Endothelial cell of umbilical vein (primary cell): ENCODE measurements around the gene DHRS1. TPM values are rescaled to one million over a fixed set of nuclear protein-coding genes. Genes with fewer than 3 reads are reported as not detected.
A peak's percentile ranks its signal among the peaks of the same experiment; 100 is the strongest.

Experiments used
- BruUV-seq: library from RNA; stranded (reverse); fragments of 400-500 nt; replicated peaks from 2 replicates; lab custom pipeline; 2021; lab: Mats Ljungman, UMichigan
- CTCF ChIA-PET: fragments of 300-600, 350-600 bp; sonication (Branson Sonifier 250); formaldehyde crosslinking; loops from one replicate; lab custom pipeline; 2021; ENCODE audit warnings: antibody characterized with exemption, inconsistent platforms; lab: Charles Lee
- POLR2A ChIA-PET: fragments of 300-600, 350-600 bp; sonication (Branson Sonifier 250); formaldehyde crosslinking; loops from one replicate; lab custom pipeline; 2021; ENCODE audit warnings: antibody characterized with exemption, inconsistent platforms; lab: Charles Lee
- DNase-seq: peaks from one replicate; pipeline ENCODE4 v3.0.0-alpha.2; 2011; ENCODE audit warnings: low read depth, low spot score
- FAIRE-seq: peaks from 2 replicates; lab custom pipeline; 2011; peaks lifted over from hg19 to GRCh38; lab: Jason Lieb, UNC
- H2AFZ ChIP-seq: 2 replicates; pipeline ENCODE4 v1.6.0; 2012; ENCODE audit warnings: low read depth, low read length, control low read depth, inconsistent platforms
- H3K27ac ChIP-seq: 2 replicates; pipeline ENCODE4 v1.5.1; 2011; ENCODE audit warnings: low read depth, mild to moderate bottlenecking, control low read depth, low read length, moderate library complexity; ENCODE audit not compliant: insufficient read depth
- H3K27me3 ChIP-seq, 2 experiments: 2 replicates each; pipeline versions ENCODE4 v1.6.0 to v1.6.1; 2011; ENCODE audit warnings: low read length in 2 of 2, mixed read lengths in 1 of 2; ENCODE audit not compliant: control insufficient read depth in 2 of 2, insufficient read depth in 2 of 2
- H3K36me3 ChIP-seq, 2 experiments: 2 replicates in 1 of 2; 3 replicates in 1 of 2; pipeline ENCODE4 v1.5.1; 2011; ENCODE audit warnings: low read length in 2 of 2, mild to moderate bottlenecking in 1 of 2, moderate library complexity in 1 of 2; ENCODE audit not compliant: control insufficient read depth in 2 of 2, insufficient read depth in 2 of 2; ENCODE audit errors: extremely low read depth in 1 of 2
- H3K4me1 ChIP-seq: 3 replicates; pipeline ENCODE4 v1.5.1; 2011; ENCODE audit warnings: mild to moderate bottlenecking, low read length; ENCODE audit not compliant: control insufficient read depth, insufficient read depth; ENCODE audit errors: extremely low read depth
- H3K4me2 ChIP-seq: 2 replicates; pipeline ENCODE4 v1.6.1; 2011; ENCODE audit warnings: low read length, control low read depth, mixed read lengths; ENCODE audit not compliant: insufficient read depth
- H3K4me3 ChIP-seq, 3 experiments: fragments of 200-600 bp in 1 of 3; sonication (generic), shearing (Covaris generic) in 1 of 3; replicated peaks in 1 of 3; 2 replicates each; pipeline ENCODE4 v1.5.1; 2011 to 2016; ENCODE audit warnings: control low read depth in 3 of 3, low read length in 3 of 3, mild to moderate bottlenecking in 2 of 3, inconsistent platforms in 1 of 3, low read depth in 1 of 3, moderate library complexity in 1 of 3; ENCODE audit not compliant: insufficient read depth in 1 of 3
- H3K79me2 ChIP-seq: 2 replicates; pipeline ENCODE4 v1.6.0; 2012; ENCODE audit warnings: low read length, inconsistent platforms; ENCODE audit not compliant: control insufficient read depth, insufficient read depth
- H3K9ac ChIP-seq: replicated peaks from 2 replicates; pipeline ENCODE3; 2011; ENCODE audit warnings: low read length, control low read depth; ENCODE audit not compliant: insufficient read depth; ENCODE audit errors: extremely low read depth
- H3K9me1 ChIP-seq: replicated peaks from 3 replicates; pipeline ENCODE4 v1.6.0; 2011; ENCODE audit warnings: mild to moderate bottlenecking, low read length; ENCODE audit not compliant: control insufficient read depth, insufficient read depth; ENCODE audit errors: extremely low read depth
- H3K9me3 ChIP-seq: replicated peaks from 2 replicates; pipeline ENCODE4 v1.5.1; 2012; ENCODE audit warnings: low read length, inconsistent platforms; ENCODE audit not compliant: control insufficient read depth, insufficient read depth
- H4K20me1 ChIP-seq: replicated peaks from 2 replicates; pipeline ENCODE3; 2011; ENCODE audit warnings: mild to moderate bottlenecking, low read length; ENCODE audit not compliant: control insufficient read depth, insufficient read depth; ENCODE audit errors: extremely low read depth
- CTCF ChIP-seq, 2 donors: IDR thresholded peaks; 1 replicate in 1 of 2; 2 replicates in 1 of 2; pipeline ENCODE4 v1.5.1; 2011; ENCODE audit warnings: low read length in 2 of 2, mild to moderate bottlenecking in 2 of 2, moderate library complexity in 2 of 2, control low read depth in 1 of 2, inconsistent platforms in 1 of 2, low read depth in 1 of 2; ENCODE audit not compliant: insufficient read depth in 1 of 2; ENCODE audit errors: extremely low read depth in 1 of 2
- EZH2 ChIP-seq: IDR thresholded peaks from 2 replicates; pipeline ENCODE4 v1.6.1; 2012; ENCODE audit warnings: borderline replicate concordance, low read depth, mild to moderate bottlenecking, moderate library complexity, low read length, inconsistent platforms; ENCODE audit not compliant: severe bottlenecking
- FOS ChIP-seq: IDR thresholded peaks from 2 replicates; pipeline ENCODE4 v1.6.1; 2011; ENCODE audit warnings: mild to moderate bottlenecking, low read length, moderate library complexity, borderline replicate concordance; ENCODE audit not compliant: insufficient read depth
- GATA2 ChIP-seq: IDR thresholded peaks from 2 replicates; pipeline ENCODE4 v1.7.0; 2011; ENCODE audit warnings: low read depth, mild to moderate bottlenecking, moderate library complexity, mixed read lengths, low read length; ENCODE audit not compliant: insufficient read length, insufficient read depth
- JUN ChIP-seq: IDR thresholded peaks from 2 replicates; pipeline ENCODE4 v1.6.1; 2011; ENCODE audit warnings: borderline replicate concordance, low read depth; ENCODE audit not compliant: insufficient read length, insufficient read depth
- MAX ChIP-seq: IDR thresholded peaks from 2 replicates; pipeline ENCODE4 v1.6.1; 2011; ENCODE audit not compliant: insufficient read depth, insufficient read length
- MYC ChIP-seq: IDR thresholded peaks from one replicate; pipeline ENCODE4 v1.6.1; 2011; ENCODE audit warnings: mild to moderate bottlenecking, low read depth, low read length
- POLR2A ChIP-seq: IDR thresholded peaks from 2 replicates; pipeline ENCODE4 v1.6.1; 2012; ENCODE audit warnings: low read depth, mild to moderate bottlenecking, control low read depth, low read length
- POLR2AphosphoS5 ChIP-seq: IDR thresholded peaks from 2 replicates; pipeline ENCODE4 v1.6.1; 2012; ENCODE audit warnings: low read depth, mild to moderate bottlenecking, control low read depth, low read length, moderate library complexity; ENCODE audit not compliant: insufficient read depth
- dilution Hi-C: fragments of 300-500 bp; cut with MboI; formaldehyde crosslinking; loops from one replicate; pipeline ENCODE4 v1.15.0; 2019; ENCODE audit warnings: low sequenced_read_pairs; ENCODE audit not compliant: extremely low pct_ligation_motif_present
- intact Hi-C: fragments of 100-400 bp; cut with micrococcal nuclease; formaldehyde crosslinking; loops from one replicate; pipeline ENCODE4 v1.10.0; 2022
- polyA plus RNA-seq, 4 experiments: library from polyadenylated mRNA; depleted of rRNA in 3 of 4; stranded (reverse) in 3 of 4; unstranded in 1 of 4; fragments of >200 nt; gene quantifications; 2 replicates each; pipeline versions ENCODE4 v1.2.1 to v1.2.3, GENCODE V29; 2011 to 2012; ENCODE audit warnings: missing spikeins in 1 of 4
- total RNA-seq: library from RNA; stranded (reverse); gene quantifications from 2 replicates; pipeline ENCODE4 v1.2.3, GENCODE V29; 2021

DHRS1 gene
- total and polyA plus RNA-seq, 2 donors (not counting 3 experiments of a cell fraction or from before 2014, with no cell fraction given), result 18.0 to 69.5 TPM

GRCh38 chr14:24296341-24297157 lies 3.0 kb downstream of the DHRS1 start:
- ChIA-PET POLR2A (interaction anchor here (1.0 to 1.5 kb wide), 2 partner anchors 54 to 81 kb away, joined by 3 to 7 read pairs; partner anchors contain the start of genes MDP1 and TINF2), CTCF (interaction anchor here (0.5 to 5.5 kb wide), 40 partner anchors 11 to 241 kb away, joined by 3 to 199 read pairs (median 6); partner anchors contain the start of genes CHMP4A, CIDEB, DCAF11 and EMC9)
- dilution Hi-C loops (no loop called here), intact Hi-C loops (loop anchor here (1.0 to 5.0 kb wide), 6 partner anchors 53 to 238 kb away; partner anchors contain the start of genes IPO4, IRF9, MDP1 and PSME2)
- H3K9me3 ChIP-seq, result no peaks in the 10 kb centered on the region
- H3K9me1 ChIP-seq, result no peaks in the 10 kb centered on the region
- no peak overlapping the region for H3K4me2 ChIP-seq
- no peaks in the 10 kb centered on the region for H3K27me3 ChIP-seq
- no peak overlapping the region for H3K4me3 ChIP-seq
- peak overlapping the region; percentile 71 for H3K27ac ChIP-seq
- H3K79me2 ChIP-seq, result peaks cover 11% of the 10 kb centered on the region
- BruUV-seq, result TSS peak; percentile 20
- H3K9ac ChIP-seq, result peak overlapping the region; percentile 14
- no peak for TF ChIP-seq MYC
- peak; percentile 84 for TF ChIP-seq JUN
- TF ChIP-seq POLR2AphosphoS5, result peak; percentile 50
- TF ChIP-seq GATA2, result no peak
- TF ChIP-seq FOS, result peak; percentile 88
- peak; percentile 45 for TF ChIP-seq POLR2A
- peak; percentile 42 for TF ChIP-seq MAX
- peak; percentile 74 to 79 for TF ChIP-seq CTCF (IDR thresholded peaks at IDR 0.05; ENCODE audit: extremely low read depth in 1 of 2, insufficient read depth in 1 of 2, low read depth in 1 of 2, low read length in 2 of 2)
- no peak for TF ChIP-seq EZH2
- H3K36me3 ChIP-seq, result peaks cover 5 to 12% of the 10 kb centered on the region in 2 experiments
- DNase-seq (peak; percentile 89), FAIRE-seq (peak; percentile 99)
- no peaks in the 10 kb centered on the region for H4K20me1 ChIP-seq
- peaks cover 22% of the 10 kb centered on the region for H3K4me1 ChIP-seq
- H2AFZ ChIP-seq, result peak overlapping the region; percentile 8
